Measurements from ENCODE around the gene ADISSP. TPM values are rescaled to one million over a fixed set of nuclear protein-coding genes. Genes with fewer than 3 reads are reported as not detected.
A peak's percentile ranks its signal among the peaks of the same experiment; 100 is the strongest.

The ADISSP gene
- total and polyA plus RNA-seq, 2 of the 13 experiments (the other 11 are each of a cell fraction or from before 2014, with no cell fraction given), result 38.3 to 90.6 TPM

DNA sequence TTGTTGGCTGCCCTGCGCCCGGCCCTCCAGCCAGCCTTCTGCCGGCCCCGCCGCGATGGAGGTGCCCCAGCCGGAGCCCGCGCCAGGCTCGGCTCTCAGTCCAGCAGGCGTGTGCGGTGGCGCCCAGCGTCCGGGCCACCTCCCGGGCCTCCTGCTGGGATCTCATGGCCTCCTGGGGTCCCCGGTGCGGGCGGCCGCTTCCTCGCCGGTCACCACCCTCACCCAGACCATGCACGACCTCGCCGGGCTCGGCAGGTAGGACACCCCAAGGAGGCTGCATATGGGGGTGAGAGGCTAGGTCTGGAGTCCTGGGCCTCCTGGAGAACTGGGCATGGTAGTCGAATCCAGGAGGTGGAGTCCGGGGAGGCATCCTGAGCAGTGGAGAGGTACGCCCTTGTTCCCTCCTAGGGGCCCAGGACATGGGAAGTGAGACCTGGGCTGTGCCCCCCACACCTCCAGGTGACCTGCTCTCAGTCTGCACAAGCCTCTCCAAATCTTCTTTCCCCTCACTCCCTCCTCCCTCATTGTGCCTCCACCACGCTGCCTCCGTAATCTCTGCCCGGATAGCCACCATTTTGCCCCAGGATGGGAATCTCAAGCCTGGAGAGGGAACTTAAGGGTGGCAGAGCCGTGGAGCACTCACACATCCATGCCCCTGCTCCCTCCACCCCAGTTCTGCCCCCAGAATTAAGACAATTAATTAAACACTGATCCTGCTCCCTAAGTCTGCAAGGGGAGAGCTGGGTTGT is 29.1 kb upstream of the ADISSP start (continued):
- TF ChIP-seq, protein P1, sequence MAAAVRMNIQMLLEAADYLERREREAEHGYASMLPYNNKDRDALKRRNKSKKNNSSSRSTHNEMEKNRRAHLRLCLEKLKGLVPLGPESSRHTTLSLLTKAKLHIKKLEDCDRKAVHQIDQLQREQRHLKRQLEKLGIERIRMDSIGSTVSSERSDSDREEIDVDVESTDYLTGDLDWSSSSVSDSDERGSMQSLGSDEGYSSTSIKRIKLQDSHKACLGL (CRISPR knock-in tag; IDR thresholded peaks at IDR 0.05), result peak; percentile 28; the same call in 1 of the 2 replicates
- no peak for TF ChIP-seq CHD4 (IDR thresholded peaks at IDR 0.05; ENCODE audit: borderline replicate concordance, low read length)
- no peak for TF ChIP-seq RAD21 (CRISPR knock-in tag; IDR thresholded peaks at IDR 0.05)
- TF ChIP-seq PITX1 (CRISPR knock-in tag; IDR thresholded peaks at IDR 0.05), result peak; percentile 58; the same call in 1 of the 2 replicates
- TF ChIP-seq HES4 (CRISPR knock-in tag; IDR thresholded peaks at IDR 0.05; ENCODE audit: borderline replicate concordance), result peak; percentile 66; the same call in 1 of the 2 replicates
- TF ChIP-seq GFI1 (CRISPR knock-in tag; IDR thresholded peaks at IDR 0.05; ENCODE audit: borderline replicate concordance), result no peak
- peak; percentile 47; the same call in 1 of the 2 replicates for TF ChIP-seq ZBTB7B (CRISPR knock-in tag; IDR thresholded peaks at IDR 0.05)
- TF ChIP-seq NFATC3 (CRISPR knock-in tag; IDR thresholded peaks at IDR 0.05), result no peak
- TF ChIP-seq, protein P2, sequence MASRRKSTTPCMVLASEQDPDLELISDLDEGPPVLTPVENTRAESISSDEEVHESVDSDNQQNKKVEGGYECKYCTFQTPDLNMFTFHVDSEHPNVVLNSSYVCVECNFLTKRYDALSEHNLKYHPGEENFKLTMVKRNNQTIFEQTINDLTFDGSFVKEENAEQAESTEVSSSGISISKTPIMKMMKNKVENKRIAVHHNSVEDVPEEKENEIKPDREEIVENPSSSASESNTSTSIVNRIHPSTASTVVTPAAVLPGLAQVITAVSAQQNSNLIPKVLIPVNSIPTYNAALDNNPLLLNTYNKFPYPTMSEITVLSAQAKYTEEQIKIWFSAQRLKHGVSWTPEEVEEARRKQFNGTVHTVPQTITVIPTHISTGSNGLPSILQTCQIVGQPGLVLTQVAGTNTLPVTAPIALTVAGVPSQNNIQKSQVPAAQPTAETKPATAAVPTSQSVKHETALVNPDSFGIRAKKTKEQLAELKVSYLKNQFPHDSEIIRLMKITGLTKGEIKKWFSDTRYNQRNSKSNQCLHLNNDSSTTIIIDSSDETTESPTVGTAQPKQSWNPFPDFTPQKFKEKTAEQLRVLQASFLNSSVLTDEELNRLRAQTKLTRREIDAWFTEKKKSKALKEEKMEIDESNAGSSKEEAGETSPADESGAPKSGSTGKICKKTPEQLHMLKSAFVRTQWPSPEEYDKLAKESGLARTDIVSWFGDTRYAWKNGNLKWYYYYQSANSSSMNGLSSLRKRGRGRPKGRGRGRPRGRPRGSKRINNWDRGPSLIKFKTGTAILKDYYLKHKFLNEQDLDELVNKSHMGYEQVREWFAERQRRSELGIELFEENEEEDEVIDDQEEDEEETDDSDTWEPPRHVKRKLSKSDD (CRISPR knock-in tag; IDR thresholded peaks at IDR 0.05; ENCODE audit: low read depth), result no peak
- TF ChIP-seq TBL1XR1 (IDR thresholded peaks at IDR 0.05; ENCODE audit: borderline replicate concordance, low read length, partially characterized antibody), result no peak
- peak; percentile 87 for TF ChIP-seq ZNF709 (CRISPR knock-in tag; IDR thresholded peaks at IDR 0.05)
- no peak for TF ChIP-seq RXRB (CRISPR knock-in tag; IDR thresholded peaks at IDR 0.05; ENCODE audit: borderline replicate concordance)
- TF ChIP-seq YEATS4 (CRISPR knock-in tag; IDR thresholded peaks at IDR 0.05; ENCODE audit: borderline replicate concordance), result 0 out of 2 replicates have a peak, but pooled peaks have one; percentile 42
- TF ChIP-seq ZNF547 (CRISPR knock-in tag; IDR thresholded peaks at IDR 0.05), result 0 out of 2 replicates have a peak, but pooled peaks have one; percentile 49
- TF ChIP-seq, protein P3, sequence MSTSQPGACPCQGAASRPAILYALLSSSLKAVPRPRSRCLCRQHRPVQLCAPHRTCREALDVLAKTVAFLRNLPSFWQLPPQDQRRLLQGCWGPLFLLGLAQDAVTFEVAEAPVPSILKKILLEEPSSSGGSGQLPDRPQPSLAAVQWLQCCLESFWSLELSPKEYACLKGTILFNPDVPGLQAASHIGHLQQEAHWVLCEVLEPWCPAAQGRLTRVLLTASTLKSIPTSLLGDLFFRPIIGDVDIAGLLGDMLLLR (CRISPR knock-in tag; IDR thresholded peaks at IDR 0.05), result 0 out of 2 replicates have a peak, but pooled peaks have one; percentile 31
- TF ChIP-seq, protein P4, sequence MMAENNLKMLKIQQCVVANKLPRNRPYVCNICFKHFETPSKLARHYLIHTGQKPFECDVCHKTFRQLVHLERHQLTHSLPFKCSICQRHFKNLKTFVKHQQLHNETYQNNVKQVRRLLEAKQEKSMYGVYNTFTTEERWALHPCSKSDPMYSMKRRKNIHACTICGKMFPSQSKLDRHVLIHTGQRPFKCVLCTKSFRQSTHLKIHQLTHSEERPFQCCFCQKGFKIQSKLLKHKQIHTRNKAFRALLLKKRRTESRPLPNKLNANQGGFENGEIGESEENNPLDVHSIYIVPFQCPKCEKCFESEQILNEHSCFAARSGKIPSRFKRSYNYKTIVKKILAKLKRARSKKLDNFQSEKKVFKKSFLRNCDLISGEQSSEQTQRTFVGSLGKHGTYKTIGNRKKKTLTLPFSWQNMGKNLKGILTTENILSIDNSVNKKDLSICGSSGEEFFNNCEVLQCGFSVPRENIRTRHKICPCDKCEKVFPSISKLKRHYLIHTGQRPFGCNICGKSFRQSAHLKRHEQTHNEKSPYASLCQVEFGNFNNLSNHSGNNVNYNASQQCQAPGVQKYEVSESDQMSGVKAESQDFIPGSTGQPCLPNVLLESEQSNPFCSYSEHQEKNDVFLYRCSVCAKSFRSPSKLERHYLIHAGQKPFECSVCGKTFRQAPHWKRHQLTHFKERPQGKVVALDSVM (CRISPR knock-in tag; IDR thresholded peaks at IDR 0.05), result peak; percentile 78
- 0 out of 2 replicates have a peak, but pooled peaks have one; percentile 21 for TF ChIP-seq ZBTB20 (CRISPR knock-in tag; IDR thresholded peaks at IDR 0.05; ENCODE audit: borderline replicate concordance, low read depth)
- TF ChIP-seq ZNF644 (CRISPR knock-in tag; IDR thresholded peaks at IDR 0.05; ENCODE audit: low read depth), result no peak
- TF ChIP-seq TAF1 (CRISPR knock-in tag; IDR thresholded peaks at IDR 0.05), result peak; percentile 11; the same call in 1 of the 2 replicates

Data from HepG2 (cell line).